ENCODE data around the gene CAPN3. TPM values are rescaled to one million over a fixed set of nuclear protein-coding genes. Genes with fewer than 3 reads are reported as not detected.

The CAPN3 gene
- total and polyA plus RNA-seq, 2 donors (not counting 3 experiments of a cell fraction or from before 2014, with no cell fraction given): 2.2 to 3.7 TPM

- BruUV-seq (replicated peaks): no TSS peak
- H4K20me1 ChIP-seq (replicated peaks; ENCODE audit: control insufficient read depth, extremely low read depth, insufficient read depth, low read length): no peaks in the 10 kb centered on the region
- dilution Hi-C loops (cut with MboI; ENCODE audit: extremely low pct_ligation_motif_present, low sequenced_read_pairs): no loop called here
- peaks cover 0 to 6% of the 10 kb centered on the region in 2 experiments for H3K27me3 ChIP-seq (ENCODE audit: control insufficient read depth in 2 of 2, insufficient read depth in 2 of 2, low read length in 2 of 2)
- H3K9ac ChIP-seq (replicated peaks; ENCODE audit: extremely low read depth, insufficient read depth, low read length): no peak overlapping the region
- no peak overlapping the region for H3K4me2 ChIP-seq (ENCODE audit: insufficient read depth, low read length)
- no peaks in the 10 kb centered on the region for H3K9me1 ChIP-seq (replicated peaks; ENCODE audit: control insufficient read depth, extremely low read depth, insufficient read depth, low read length)
- H3K36me3 ChIP-seq (ENCODE audit: control insufficient read depth in 2 of 2, extremely low read depth in 1 of 2, insufficient read depth in 2 of 2, low read length in 2 of 2): no peaks in the 10 kb centered on the region
- CTCF ChIA-PET: interaction anchor here (0.5 to 2.6 kb wide), 55 partner anchors 10 to 395 kb away, joined by 3 to 31 read pairs (median 4); partner anchors contain the start of genes GANC, PLA2G4F, TMEM87A and VPS39
- peaks cover 11% of the 10 kb centered on the region for H3K4me1 ChIP-seq (ENCODE audit: control insufficient read depth, extremely low read depth, insufficient read depth, low read length)
- FAIRE-seq: peak; percentile 81
- no peak overlapping the region for H3K27ac ChIP-seq (ENCODE audit: insufficient read depth, low read depth, low read length)
- intact Hi-C loops (cut with micrococcal nuclease): loop anchor here (1.0 to 10.0 kb wide), 3 partner anchors 112 to 311 kb away; partner anchors contain the start of genes GANC, TMEM87A and VPS39
- TF ChIP-seq CTCF (IDR thresholded peaks at IDR 0.05; ENCODE audit: extremely low read depth in 1 of 2, insufficient read depth in 1 of 2, low read depth in 1 of 2, low read length in 2 of 2): peak; percentile 71 to 79
- no peak for TF ChIP-seq MYC (IDR thresholded peaks at IDR 0.05; ENCODE audit: low read depth, low read length)
- DNase-seq (ENCODE audit: low read depth, low spot score): peak; percentile 59
- no peak overlapping the region for H3K4me3 ChIP-seq (replicated peaks in 1 of 3; ENCODE audit: insufficient read depth in 1 of 3, low read depth in 1 of 3, low read length in 3 of 3)
- H2AFZ ChIP-seq (ENCODE audit: low read depth, low read length): no peak overlapping the region
- H3K79me2 ChIP-seq (ENCODE audit: control insufficient read depth, insufficient read depth, low read length): no peaks in the 10 kb centered on the region
- POLR2A ChIA-PET: no interaction called here
- no peaks in the 10 kb centered on the region for H3K9me3 ChIP-seq (replicated peaks; ENCODE audit: control insufficient read depth, insufficient read depth, low read length)
Observed at GRCh38 chr15:42385206-42385979, 26.1 kb downstream of the CAPN3 start.

All from endothelial cell of umbilical vein (primary cell).